H9 (cell line): Measurements from ENCODE around the gene DDX27. TPM values are rescaled to one million over a fixed set of nuclear protein-coding genes. Genes with fewer than 3 reads are reported as not detected.

Experiments used
- DNase-seq: peaks from one replicate; pipeline ENCODE4 v3.0.0-alpha.2; 2017
- H2AFZ ChIP-seq: one replicate; pipeline ENCODE4 v1.6.1; 2013; ENCODE audit warnings: mild to moderate bottlenecking, low read length, control low read depth, moderate library complexity
- H2AK5ac ChIP-seq: 2 replicates; pipeline ENCODE4 v1.6.1; 2013; ENCODE audit warnings: low read length, control low read depth, mixed read lengths; ENCODE audit not compliant: insufficient read length
- H2BK120ac ChIP-seq: one replicate; pipeline ENCODE4 v1.6.1; 2013; ENCODE audit warnings: low read depth, mild to moderate bottlenecking, low read length, control low read depth, inconsistent platforms; ENCODE audit not compliant: poor library complexity, severe bottlenecking
- H2BK12ac ChIP-seq: 2 replicates; pipeline ENCODE4 v1.6.1; 2013; ENCODE audit warnings: low read length, control low read depth, mixed read lengths, low read depth; ENCODE audit not compliant: insufficient read length
- H2BK15ac ChIP-seq: 2 replicates; pipeline ENCODE4 v1.6.1; 2013; ENCODE audit warnings: low read depth, low read length, control low read depth
- H2BK20ac ChIP-seq: one replicate; pipeline ENCODE4 v1.6.1; 2013; ENCODE audit warnings: low read depth, mild to moderate bottlenecking, low read length, control low read depth, inconsistent platforms; ENCODE audit not compliant: poor library complexity, severe bottlenecking
- H2BK5ac ChIP-seq: 2 replicates; pipeline ENCODE4 v1.6.1; 2013; ENCODE audit warnings: low read length, control low read depth, mixed read lengths; ENCODE audit not compliant: insufficient read length
- H3K14ac ChIP-seq: 2 replicates; pipeline ENCODE4 v1.6.1; 2013; ENCODE audit warnings: low read length, control low read depth; ENCODE audit not compliant: insufficient read depth
- H3K18ac ChIP-seq: 2 replicates; pipeline ENCODE4 v1.6.1; 2013; ENCODE audit warnings: low read depth, mild to moderate bottlenecking, mixed read lengths, low read length, control low read depth; ENCODE audit not compliant: insufficient read length
- H3K23ac ChIP-seq: 2 replicates; pipeline ENCODE4 v1.6.1; 2013; ENCODE audit warnings: low read length, control low read depth, mixed read lengths, low read depth; ENCODE audit not compliant: insufficient read length
- H3K23me2 ChIP-seq: 2 replicates; pipeline ENCODE4 v1.6.1; 2013; ENCODE audit warnings: low read depth, mild to moderate bottlenecking, mixed read lengths, low read length, control low read depth; ENCODE audit not compliant: insufficient read length, poor library complexity, severe bottlenecking
- H3K27ac ChIP-seq: 2 replicates; pipeline ENCODE4 v1.5.1; 2013; ENCODE audit warnings: low read length, control low read depth, mixed read lengths, low read depth; ENCODE audit not compliant: insufficient read length
- H3K27me3 ChIP-seq: 2 replicates; pipeline ENCODE4 v1.6.1; 2013; ENCODE audit warnings: low read length, control low read depth, inconsistent platforms; ENCODE audit not compliant: insufficient read depth
- H3K4ac ChIP-seq: 2 replicates; pipeline ENCODE4 v1.6.1; 2013; ENCODE audit warnings: low read depth, mild to moderate bottlenecking, control low read depth, inconsistent platforms, low read length, moderate library complexity
- H3K4me1 ChIP-seq: 2 replicates; pipeline ENCODE4 v1.6.1; 2013; ENCODE audit warnings: low read length, control low read depth, inconsistent platforms; ENCODE audit not compliant: insufficient read depth
- H3K4me2 ChIP-seq: 2 replicates; pipeline ENCODE4 v1.6.1; 2013; ENCODE audit warnings: low read length, control low read depth, mixed read lengths; ENCODE audit not compliant: insufficient read length, insufficient read depth
- H3K56ac ChIP-seq: 2 replicates; pipeline ENCODE4 v1.6.1; 2013; ENCODE audit warnings: low read depth, mild to moderate bottlenecking, mixed read lengths, low read length, control low read depth; ENCODE audit not compliant: insufficient read length
- H3K79me1 ChIP-seq: 2 replicates; pipeline ENCODE4 v1.6.1; 2013; ENCODE audit warnings: low read depth, mild to moderate bottlenecking, moderate library complexity, low read length, control low read depth, inconsistent platforms; ENCODE audit not compliant: insufficient read depth, poor library complexity, severe bottlenecking
- H3K79me2 ChIP-seq: 2 replicates; pipeline ENCODE4 v1.6.1; 2013; ENCODE audit warnings: low read length, control low read depth, inconsistent platforms; ENCODE audit not compliant: insufficient read depth
- H3K9ac ChIP-seq: 2 replicates; pipeline ENCODE4 v1.6.1; 2013; ENCODE audit warnings: low read length, control low read depth, mixed read lengths; ENCODE audit not compliant: insufficient read length; ENCODE audit errors: extremely low read depth
- H3K9me3 ChIP-seq: one replicate; pipeline ENCODE4 v1.6.1; 2013; ENCODE audit warnings: low read depth, low read length, inconsistent platforms; ENCODE audit not compliant: control insufficient read depth
- H3T11ph ChIP-seq: one replicate; pipeline ENCODE4 v1.6.1; 2013; ENCODE audit warnings: mild to moderate bottlenecking, low read length, control low read depth, inconsistent platforms
- H4K20me1 ChIP-seq: one replicate; pipeline ENCODE4 v1.6.1; 2013; ENCODE audit not compliant: control insufficient read depth, insufficient read length, insufficient read depth
- H4K5ac ChIP-seq: 2 replicates; pipeline ENCODE4 v1.6.1; 2013; ENCODE audit warnings: low read depth, mild to moderate bottlenecking, mixed read lengths, low read length, control low read depth; ENCODE audit not compliant: insufficient read length
- H4K8ac ChIP-seq: replicated peaks from 2 replicates; pipeline ENCODE4 v1.6.1; 2013; ENCODE audit warnings: low read length, control low read depth, mixed read lengths, low read depth; ENCODE audit not compliant: insufficient read length
- H4K91ac ChIP-seq: 2 replicates; pipeline ENCODE4 v1.6.1; 2013; ENCODE audit warnings: low read depth, mild to moderate bottlenecking, moderate library complexity, mixed read lengths, low read length, control low read depth; ENCODE audit not compliant: insufficient read length
- H3K27ac Mint-ChIP-seq, 3 experiments: 2 replicates in 2 of 3; 3 replicates in 1 of 3; pipeline ENCODE4 v1.8.0; 2020 to 2021; ENCODE audit warnings: mixed read lengths in 3 of 3, mild to moderate bottlenecking in 1 of 3, moderate library complexity in 1 of 3
- H3K27me3 Mint-ChIP-seq: 2 replicates; pipeline ENCODE4 v1.8.0; 2021; ENCODE audit warnings: low read depth, mild to moderate bottlenecking, moderate library complexity, mixed read lengths
- H3K36me3 Mint-ChIP-seq, 3 experiments: 2 replicates in 2 of 3; 3 replicates in 1 of 3; pipeline ENCODE4 v1.8.0; 2020 to 2021; ENCODE audit warnings: low read depth in 3 of 3, mixed read lengths in 3 of 3; ENCODE audit not compliant: insufficient read depth in 1 of 3
- H3K4me1 Mint-ChIP-seq, 2 experiments: 2 replicates each; pipeline ENCODE4 v1.8.0; 2020; ENCODE audit warnings: mixed read lengths in 2 of 2
- H3K4me3 Mint-ChIP-seq, 2 experiments: 2 replicates in 1 of 2; 3 replicates in 1 of 2; pipeline ENCODE4 v1.8.0; 2020 to 2021; ENCODE audit warnings: mild to moderate bottlenecking in 2 of 2, mixed read lengths in 2 of 2, moderate library complexity in 1 of 2
- H3K9me3 Mint-ChIP-seq, 2 experiments: 2 replicates in 1 of 2; 3 replicates in 1 of 2; pipeline ENCODE4 v1.8.0; 2020; ENCODE audit warnings: mild to moderate bottlenecking in 2 of 2, mixed read lengths in 2 of 2, moderate library complexity in 1 of 2
- WGBS: extraction: QIAGEN DNeasy Blood & Tissue Kit; methylation state at CpG from one replicate; pipeline ENCODE4 v1.1.7; 2013; ENCODE audit warnings: missing lambda C conversion rate, low lambda C conversion rate, mixed read lengths; ENCODE audit not compliant: insufficient read length; ENCODE audit errors: extremely low coverage; 5-methylcytosine and 5-hydroxymethylcytosine counted together
- total RNA-seq: library from RNA; stranded (reverse); gene quantifications from 2 replicates; pipeline ENCODE4 v1.2.1, GENCODE V29; 2021
- TF ChIP-seq, protein P1 (sequence below): fragments of 200-600 bp; sonication (generic); conservative IDR thresholded peaks from 3 replicates; pipeline ENCODE4 v1.8.0; 2021; ENCODE audit warnings: antibody characterized with exemption, mild to moderate bottlenecking

The DDX27 gene
- total RNA-seq, 1 experiment from 2014 or later, result 46.9 TPM

GRCh38 chr20:49285813-49286494, 66.7 kb downstream of the DDX27 start:
- H3K4ac ChIP-seq, result no peak overlapping the region
- H2AK5ac ChIP-seq, result no peak overlapping the region
- H4K91ac ChIP-seq, result no peak overlapping the region
- TF ChIP-seq, protein P1, sequence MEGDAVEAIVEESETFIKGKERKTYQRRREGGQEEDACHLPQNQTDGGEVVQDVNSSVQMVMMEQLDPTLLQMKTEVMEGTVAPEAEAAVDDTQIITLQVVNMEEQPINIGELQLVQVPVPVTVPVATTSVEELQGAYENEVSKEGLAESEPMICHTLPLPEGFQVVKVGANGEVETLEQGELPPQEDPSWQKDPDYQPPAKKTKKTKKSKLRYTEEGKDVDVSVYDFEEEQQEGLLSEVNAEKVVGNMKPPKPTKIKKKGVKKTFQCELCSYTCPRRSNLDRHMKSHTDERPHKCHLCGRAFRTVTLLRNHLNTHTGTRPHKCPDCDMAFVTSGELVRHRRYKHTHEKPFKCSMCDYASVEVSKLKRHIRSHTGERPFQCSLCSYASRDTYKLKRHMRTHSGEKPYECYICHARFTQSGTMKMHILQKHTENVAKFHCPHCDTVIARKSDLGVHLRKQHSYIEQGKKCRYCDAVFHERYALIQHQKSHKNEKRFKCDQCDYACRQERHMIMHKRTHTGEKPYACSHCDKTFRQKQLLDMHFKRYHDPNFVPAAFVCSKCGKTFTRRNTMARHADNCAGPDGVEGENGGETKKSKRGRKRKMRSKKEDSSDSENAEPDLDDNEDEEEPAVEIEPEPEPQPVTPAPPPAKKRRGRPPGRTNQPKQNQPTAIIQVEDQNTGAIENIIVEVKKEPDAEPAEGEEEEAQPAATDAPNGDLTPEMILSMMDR, result no peak
- H3K9ac ChIP-seq, result no peak overlapping the region
- H3T11ph ChIP-seq, result no peak overlapping the region
- Mint-ChIP-seq H3K4me3 (peak overlapping the region; percentile 99), H3K27ac (peak overlapping the region; percentile 77 to 95 (median 78); a peak in 5 of 7 replicates), H3K4me1 (peaks cover 65 to 83% of the 10 kb centered on the region in 2 experiments), H3K36me3 (peaks cover 83 to 100% (median 97%) of the 10 kb centered on the region in 3 experiments), H3K9me3 (peaks cover 7 to 11% of the 10 kb centered on the region in 2 experiments; a peak in 4 of 5 replicates), H3K27me3 (peaks cover 5% of the 10 kb centered on the region)
- no peak for DNase-seq
- no peak overlapping the region for H4K5ac ChIP-seq
- H3K79me1 ChIP-seq, result no peaks in the 10 kb centered on the region
- no peak overlapping the region for H2BK15ac ChIP-seq
- H2BK20ac ChIP-seq, result no peak overlapping the region
- no peak overlapping the region for H3K23ac ChIP-seq
- no peak overlapping the region for H2BK120ac ChIP-seq
- no peaks in the 10 kb centered on the region for H3K4me1 ChIP-seq
- no peaks in the 10 kb centered on the region for H4K20me1 ChIP-seq
- peaks cover 14% of the 10 kb centered on the region for H3K23me2 ChIP-seq
- H2BK5ac ChIP-seq, result no peak overlapping the region
- H3K79me2 ChIP-seq, result peaks cover 43% of the 10 kb centered on the region; the same call in 1 of the 2 replicates
- H3K27ac ChIP-seq, result no peak overlapping the region
- H3K18ac ChIP-seq, result no peak overlapping the region
- H2AFZ ChIP-seq, result no peak overlapping the region
- H3K56ac ChIP-seq, result no peak overlapping the region
- H3K9me3 ChIP-seq, result no peaks in the 10 kb centered on the region
- no peak overlapping the region for H3K14ac ChIP-seq
- H3K4me2 ChIP-seq, result peak overlapping the region; percentile 16
- WGBS, result no CpG with 5 or more reads among the region's 4 CpGs
- no peak overlapping the region for H2BK12ac ChIP-seq
- no peaks in the 10 kb centered on the region for H3K27me3 ChIP-seq
- no peak overlapping the region for H4K8ac ChIP-seq
